K562 (cell line): Measurements from ENCODE around the gene DNAJC13. TPM values are rescaled to one million over a fixed set of nuclear protein-coding genes. Genes with fewer than 3 reads are reported as not detected.

Experiments
- ATAC-seq: fragments of 200-7000 bp; cut with Tn5 transposase; 3 replicates; pipeline ENCODE4 v1.9.1; 2020; ENCODE audit warnings: moderate library complexity
- BruUV-seq: library from RNA; stranded (reverse); fragments of 400-500 nt; replicated peaks from 2 replicates; lab custom pipeline; 2021; lab: Mats Ljungman, UMichigan
- CTCF ChIA-PET: fragments of 300-600 bp; formaldehyde crosslinking; extraction: SDS; loops from one replicate; lab custom pipeline; 2021; ENCODE audit warnings: low intra/inter-chr PET ratio; lab: Yijun Ruan, JAX
- POLR2A ChIA-PET: fragments of 300-600, 350-650 bp; sonication (Branson Sonifier 250); formaldehyde crosslinking; extraction: SDS; loops from one replicate; lab custom pipeline; 2021; ENCODE audit warnings: antibody characterized with exemption, inconsistent platforms; lab: Yijun Ruan, JAX
- DNase-seq, 4 experiments: peaks; one replicate each; pipeline versions ENCODE4 v3.0.0 to v3.0.0-alpha.2; 2011 to 2018; ENCODE audit warnings: low spot score in 3 of 4, mixed read lengths in 3 of 4; ENCODE audit errors: extremely low read depth in 1 of 4
- FAIRE-seq: peaks from 2 replicates; lab custom pipeline; 2011; peaks lifted over from hg19 to GRCh38; lab: Jason Lieb, UNC
- H2AFZ ChIP-seq: 2 replicates; pipeline ENCODE4 v1.6.0; 2011; ENCODE audit warnings: low read depth, low read length, control low read depth, inconsistent platforms
- H3K27ac ChIP-seq: fragments of 200-600 bp; 3 replicates; pipeline ENCODE4 v1.8.0; 2011; ENCODE audit warnings: low read depth, mild to moderate bottlenecking, control low read depth, inconsistent platforms, low read length, moderate library complexity, mixed read lengths; ENCODE audit errors: extremely low read depth
- H3K27me3 ChIP-seq, 2 experiments: fragments of 300-600 bp in 1 of 2; 2 replicates in 1 of 2; 3 replicates in 1 of 2; pipeline versions ENCODE4 v1.6.0 to v1.8.0; 2011; ENCODE audit warnings: inconsistent platforms in 2 of 2, low read length in 2 of 2, mild to moderate bottlenecking in 1 of 2, mixed read lengths in 1 of 2, moderate library complexity in 1 of 2; ENCODE audit not compliant: control insufficient read depth in 2 of 2, insufficient read depth in 2 of 2
- H3K36me3 ChIP-seq: fragments of 300-600 bp; 3 replicates; pipeline ENCODE4 v1.8.0; 2011; ENCODE audit warnings: mild to moderate bottlenecking, low read length, inconsistent platforms; ENCODE audit not compliant: control insufficient read depth, insufficient read depth
- H3K4me1 ChIP-seq, 2 experiments: fragments of 200-600 bp in 1 of 2; replicated peaks in 1 of 2; 2 replicates in 1 of 2; 3 replicates in 1 of 2; pipeline versions ENCODE4 v1.5.1 to v1.8.0; 2011; ENCODE audit warnings: inconsistent platforms in 2 of 2, low read length in 2 of 2, mild to moderate bottlenecking in 1 of 2, mixed read lengths in 1 of 2, moderate library complexity in 1 of 2; ENCODE audit not compliant: control insufficient read depth in 2 of 2, insufficient read depth in 2 of 2
- H3K4me2 ChIP-seq: 2 replicates; pipeline ENCODE4 v1.6.1; 2011; ENCODE audit warnings: low read length, control low read depth, inconsistent platforms, mixed read lengths; ENCODE audit not compliant: insufficient read depth
- H3K4me3 ChIP-seq: fragments of 200-600 bp; sonication (generic), shearing (Covaris generic); 2 replicates; pipeline ENCODE4 v1.5.1; 2016; ENCODE audit warnings: control low read depth, inconsistent platforms
- H3K79me2 ChIP-seq: fragments of 200-600 bp; 3 replicates; pipeline ENCODE4 v1.8.0; 2011; ENCODE audit warnings: low read length, inconsistent platforms; ENCODE audit not compliant: control insufficient read depth, insufficient read depth
- H3K9ac ChIP-seq, 2 experiments: 2 replicates each; pipeline versions ENCODE4 v1.6.0 to v1.6.1; 2011; ENCODE audit warnings: low read depth in 2 of 2, low read length in 2 of 2, control low read depth in 1 of 2, inconsistent platforms in 1 of 2, mild to moderate bottlenecking in 1 of 2, mixed read lengths in 1 of 2; ENCODE audit not compliant: insufficient read depth in 1 of 2
- H3K9me1 ChIP-seq: one replicate; pipeline ENCODE4 v1.6.0; 2011; ENCODE audit warnings: inconsistent platforms, mild to moderate bottlenecking, low read length, moderate library complexity; ENCODE audit not compliant: control insufficient read depth, insufficient read depth
- H3K9me3 ChIP-seq: replicated peaks from 2 replicates; pipeline ENCODE4 v1.5.1; 2011; ENCODE audit warnings: low read depth, low read length, inconsistent platforms; ENCODE audit not compliant: control insufficient read depth, insufficient read depth
- H4K20me1 ChIP-seq: replicated peaks from 2 replicates; pipeline ENCODE4 v1.6.1; 2011; ENCODE audit warnings: low read length, inconsistent platforms, mixed read lengths; ENCODE audit not compliant: control insufficient read depth, insufficient read depth
- SMARCB1 ChIP-seq: IDR thresholded peaks from 2 replicates; pipeline ENCODE4 v1.6.1; 2011; ENCODE audit warnings: improper control_type of control experiment, low read depth; ENCODE audit not compliant: insufficient read length
- TFAM ChIP-seq: fragments of 250-450 bp; sonication (Bioruptor Pico); conservative IDR thresholded peaks from 2 replicates; pipeline ENCODE4 v1.5.0; 2021; ENCODE audit warnings: mild to moderate bottlenecking, moderate library complexity
- ZNF165 ChIP-seq: fragments of 250-450 bp; sonication (Bioruptor Pico); IDR thresholded peaks from 2 replicates; pipeline ENCODE4 v1.4.0; 2020; ENCODE audit warnings: borderline replicate concordance
- ZNF584 ChIP-seq: fragments of 200-800 bp; sonication (Bioruptor generic); IDR thresholded peaks from 2 replicates; pipeline ENCODE4 v1.6.1; 2016; ENCODE audit warnings: low read depth, mild to moderate bottlenecking, missing genetic modification characterization, missing compliant biosample characterization
- WGBS: fragments of 100-300 bp; shearing (Covaris generic); methylation state at CpG from one replicate; pipeline ENCODE4 v1.1.6; 2016; ENCODE audit warnings: low coverage, mixed read lengths; ENCODE audit not compliant: insufficient coverage; ENCODE audit errors: missing lambda C conversion rate; 5-methylcytosine and 5-hydroxymethylcytosine counted together
- in situ Hi-C: fragments of 300-500 bp; cut with MboI; formaldehyde crosslinking; loops from 4 replicates; pipeline ENCODE4 v1.15.0; 2018; ENCODE audit warnings: inconsistent platforms, mixed read lengths
- intact Hi-C: fragments of 100-400 bp; cut with micrococcal nuclease; formaldehyde crosslinking; loops from 2 replicates; pipeline ENCODE4 v1.14.2; 2022
- polyA plus RNA-seq, 8 experiments: library from polyadenylated mRNA; depleted of rRNA in 4 of 8; stranded (reverse) in 5 of 8; unstranded in 3 of 8; fragments of >200 nt; fragmentation: Nextera tagmentation in 2 of 8; fragmentation: Illumina TruSeq in 1 of 8; extraction: Ambion mirVana in 2 of 8; extraction: Trizol in 1 of 8; gene quantifications; 2 replicates each; pipeline versions ENCODE4 v1.2.1 to v1.2.3, GENCODE V29; 2011 to 2014; ENCODE audit warnings: inconsistent platforms in 1 of 8, missing spikeins in 1 of 8
- total RNA-seq, 7 experiments: library from RNA; depleted of rRNA in 6 of 7; stranded (reverse); fragments of >200 nt in 6 of 7; fragmentation: Illumina TruSeq in 2 of 7; extraction: Trizol in 2 of 7; gene quantifications; 2 replicates each; pipeline versions ENCODE4 v1.2.1 to v1.2.3, GENCODE V29; 2011 to 2021; ENCODE audit warnings: low replicate concordance in 1 of 7
- TF ChIP-seq, protein P1 (sequence below): sonication (generic); formaldehyde crosslinking; IDR thresholded peaks from 2 replicates; pipeline ENCODE4 v1.8.1; 2023; ENCODE audit warnings: mild to moderate bottlenecking, missing genetic modification reagents

Gene DNAJC13
- total and polyA plus RNA-seq, 9 of the 15 experiments (the other 6 are each of a cell fraction or from before 2014, with no cell fraction given): 2.9 to 17.1 (median 10.2) TPM

- no peak for DNase-seq
- Histone ChIP-seq H3K9me1 (no peaks in the 10 kb centered on the region), H3K9me3 (no peaks in the 10 kb centered on the region), H3K79me2 (no peaks in the 10 kb centered on the region), H3K27me3 (no peaks in the 10 kb centered on the region), H3K4me2 (no peak overlapping the region), H3K9ac (no peak overlapping the region), H2AFZ (no peak overlapping the region), H3K36me3 (no peaks in the 10 kb centered on the region), H3K4me3 (no peak overlapping the region), H3K4me1 (peaks cover 0 to 5% of the 10 kb centered on the region in 2 experiments; a peak in 2 of 5 replicates), H3K27ac (no peak overlapping the region), H4K20me1 (no peaks in the 10 kb centered on the region)
- in situ Hi-C loops (no loop called here), intact Hi-C loops (no loop called here)
- no peak for FAIRE-seq
- ChIA-PET POLR2A (no interaction called here), CTCF (no interaction called here)
- no TSS peak for BruUV-seq
- WGBS: 78% methylated on average over 5 of the region's 5 CpGs
- TF ChIP-seq ZNF165 (CRISPR knock-in tag): no peak
- TF ChIP-seq ZNF584: no peak
- TF ChIP-seq, protein P1, sequence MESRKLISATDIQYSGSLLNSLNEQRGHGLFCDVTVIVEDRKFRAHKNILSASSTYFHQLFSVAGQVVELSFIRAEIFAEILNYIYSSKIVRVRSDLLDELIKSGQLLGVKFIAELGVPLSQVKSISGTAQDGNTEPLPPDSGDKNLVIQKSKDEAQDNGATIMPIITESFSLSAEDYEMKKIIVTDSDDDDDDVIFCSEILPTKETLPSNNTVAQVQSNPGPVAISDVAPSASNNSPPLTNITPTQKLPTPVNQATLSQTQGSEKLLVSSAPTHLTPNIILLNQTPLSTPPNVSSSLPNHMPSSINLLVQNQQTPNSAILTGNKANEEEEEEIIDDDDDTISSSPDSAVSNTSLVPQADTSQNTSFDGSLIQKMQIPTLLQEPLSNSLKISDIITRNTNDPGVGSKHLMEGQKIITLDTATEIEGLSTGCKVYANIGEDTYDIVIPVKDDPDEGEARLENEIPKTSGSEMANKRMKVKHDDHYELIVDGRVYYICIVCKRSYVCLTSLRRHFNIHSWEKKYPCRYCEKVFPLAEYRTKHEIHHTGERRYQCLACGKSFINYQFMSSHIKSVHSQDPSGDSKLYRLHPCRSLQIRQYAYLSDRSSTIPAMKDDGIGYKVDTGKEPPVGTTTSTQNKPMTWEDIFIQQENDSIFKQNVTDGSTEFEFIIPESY (CRISPR knock-in tag): no peak
- no peak for TF ChIP-seq TFAM
- no peak for TF ChIP-seq SMARCB1
- ATAC-seq: no peak
Observed at GRCh38 chr3:132573797-132574211, 156.5 kb downstream of the DNAJC13 start.
